Measurements from ENCODE around the gene MDGA2. TPM values are rescaled to one million over a fixed set of nuclear protein-coding genes. Genes with fewer than 3 reads are reported as not detected.

The MDGA2 gene
- total and polyA plus RNA-seq, 2 of the 13 experiments (the other 11 are each of a cell fraction or from before 2014, with no cell fraction given) = not detected

DNA sequence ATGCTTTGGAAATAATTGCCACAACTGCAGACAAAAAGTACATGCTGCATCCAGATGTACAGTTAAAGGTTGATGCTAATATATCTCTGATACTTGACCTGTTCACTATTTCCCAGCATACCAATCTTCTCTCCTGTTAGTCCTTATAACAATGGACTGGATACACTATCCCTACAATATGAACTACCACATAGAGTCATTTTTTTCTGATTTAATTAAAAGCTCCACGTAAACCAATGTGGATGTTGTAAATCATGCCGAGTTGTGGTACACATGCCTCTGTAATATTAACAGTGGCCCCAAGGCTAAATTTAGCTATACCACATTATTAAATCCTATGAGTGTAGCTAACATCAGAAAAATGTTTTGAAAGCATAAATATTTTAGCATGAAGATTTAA, 554.8 kb downstream of the MDGA2 start:
- ChIA-PET CTCF (ENCODE audit: low intra/inter-chr PET ratio, low total read pairs) (no interaction called here), POLR2A (no interaction called here)
- no peaks in the 10 kb centered on the region for H3K36me3 ChIP-seq (replicated peaks in 1 of 2; ENCODE audit: control insufficient read depth in 1 of 2, insufficient read depth in 2 of 2, low read length in 2 of 2)
- H3K9me3 ChIP-seq (ENCODE audit: low read length) = no peaks in the 10 kb centered on the region; the same call in 1 of the 2 replicates
- ATAC-seq = no peak
- no peak overlapping the region for H2AFZ ChIP-seq (ENCODE audit: low read length)
- in situ Hi-C loops (cut with HindIII; ENCODE audit: extremely low pct_ligation_motif_present, low pct_unique_long_range_greater_than_20kb) = no loop called here
- no TSS peak for BruUV-seq (replicated peaks)
- no peak overlapping the region for H3K4me3 ChIP-seq (replicated peaks in 1 of 3; ENCODE audit: insufficient read depth in 1 of 3, low read depth in 2 of 3, low read length in 3 of 3)
- WGBS (ENCODE audit: low lambda C conversion rate) = 2% methylated on average over 2 of the region's 2 CpGs
- no peaks in the 10 kb centered on the region for H3K79me2 ChIP-seq (ENCODE audit: insufficient read depth, low read length)
- H3K27me3 ChIP-seq (ENCODE audit: control insufficient read depth in 1 of 2, insufficient read depth in 2 of 2, low read length in 2 of 2) = no peaks in the 10 kb centered on the region
- no peak for FAIRE-seq
- no peak overlapping the region for H3K27ac ChIP-seq (ENCODE audit: extremely low read length, insufficient read depth, low read length)
- no peak for TF ChIP-seq KDM3A (CRISPR knock-in tag; IDR thresholded peaks at IDR 0.05; ENCODE audit: low read depth)
- no peak for TF ChIP-seq FOXK2 (IDR thresholded peaks at IDR 0.05)
- no peak for TF ChIP-seq SCMH1 (CRISPR knock-in tag; IDR thresholded peaks at IDR 0.05; ENCODE audit: borderline replicate concordance)
- TF ChIP-seq ZNF121 (CRISPR knock-in tag; IDR thresholded peaks at IDR 0.05) = no peak
- no peak for TF ChIP-seq MAFG (CRISPR knock-in tag; IDR thresholded peaks at IDR 0.05)
- TF ChIP-seq ZNF337 (CRISPR knock-in tag; IDR thresholded peaks at IDR 0.05; ENCODE audit: borderline replicate concordance, low read depth) = no peak
- TF ChIP-seq, protein P1, sequence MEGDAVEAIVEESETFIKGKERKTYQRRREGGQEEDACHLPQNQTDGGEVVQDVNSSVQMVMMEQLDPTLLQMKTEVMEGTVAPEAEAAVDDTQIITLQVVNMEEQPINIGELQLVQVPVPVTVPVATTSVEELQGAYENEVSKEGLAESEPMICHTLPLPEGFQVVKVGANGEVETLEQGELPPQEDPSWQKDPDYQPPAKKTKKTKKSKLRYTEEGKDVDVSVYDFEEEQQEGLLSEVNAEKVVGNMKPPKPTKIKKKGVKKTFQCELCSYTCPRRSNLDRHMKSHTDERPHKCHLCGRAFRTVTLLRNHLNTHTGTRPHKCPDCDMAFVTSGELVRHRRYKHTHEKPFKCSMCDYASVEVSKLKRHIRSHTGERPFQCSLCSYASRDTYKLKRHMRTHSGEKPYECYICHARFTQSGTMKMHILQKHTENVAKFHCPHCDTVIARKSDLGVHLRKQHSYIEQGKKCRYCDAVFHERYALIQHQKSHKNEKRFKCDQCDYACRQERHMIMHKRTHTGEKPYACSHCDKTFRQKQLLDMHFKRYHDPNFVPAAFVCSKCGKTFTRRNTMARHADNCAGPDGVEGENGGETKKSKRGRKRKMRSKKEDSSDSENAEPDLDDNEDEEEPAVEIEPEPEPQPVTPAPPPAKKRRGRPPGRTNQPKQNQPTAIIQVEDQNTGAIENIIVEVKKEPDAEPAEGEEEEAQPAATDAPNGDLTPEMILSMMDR (CRISPR knock-in tag; IDR thresholded peaks at IDR 0.05) = no peak
- no peak for TF ChIP-seq NFYC (CRISPR knock-in tag; IDR thresholded peaks at IDR 0.05)
- TF ChIP-seq, protein P2, sequence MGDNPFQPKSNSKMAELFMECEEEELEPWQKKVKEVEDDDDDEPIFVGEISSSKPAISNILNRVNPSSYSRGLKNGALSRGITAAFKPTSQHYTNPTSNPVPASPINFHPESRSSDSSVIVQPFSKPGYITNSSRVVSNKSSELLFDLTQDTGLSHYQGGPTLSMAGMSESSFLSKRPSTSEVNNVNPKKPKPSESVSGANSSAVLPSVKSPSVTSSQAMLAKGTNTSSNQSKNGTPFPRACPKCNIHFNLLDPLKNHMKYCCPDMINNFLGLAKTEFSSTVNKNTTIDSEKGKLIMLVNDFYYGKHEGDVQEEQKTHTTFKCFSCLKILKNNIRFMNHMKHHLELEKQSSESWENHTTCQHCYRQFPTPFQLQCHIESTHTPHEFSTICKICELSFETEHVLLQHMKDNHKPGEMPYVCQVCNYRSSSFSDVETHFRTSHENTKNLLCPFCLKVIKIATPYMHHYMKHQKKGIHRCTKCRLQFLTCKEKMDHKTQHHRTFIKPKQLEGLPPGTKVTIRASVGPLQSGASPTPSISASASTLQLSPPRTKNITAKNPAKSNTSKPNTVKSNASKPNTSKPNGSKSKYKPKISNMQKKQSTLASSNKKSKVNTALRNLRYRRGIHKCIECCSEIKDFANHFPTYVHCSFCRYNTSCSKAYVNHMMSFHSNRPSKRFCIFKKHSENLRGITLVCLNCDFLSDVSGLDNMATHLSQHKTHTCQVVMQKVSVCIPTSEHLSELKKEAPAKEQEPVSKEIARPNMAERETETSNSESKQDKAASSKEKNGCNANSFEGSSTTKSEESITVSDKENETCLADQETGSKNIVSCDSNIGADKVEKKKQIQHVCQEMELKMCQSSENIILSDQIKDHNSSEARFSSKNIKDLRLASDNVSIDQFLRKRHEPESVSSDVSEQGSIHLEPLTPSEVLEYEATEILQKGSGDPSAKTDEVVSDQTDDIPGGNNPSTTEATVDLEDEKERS (CRISPR knock-in tag; IDR thresholded peaks at IDR 0.05) = no peak
- no peak for TF ChIP-seq ZFYVE20 (CRISPR knock-in tag; IDR thresholded peaks at IDR 0.05; ENCODE audit: borderline replicate concordance, low read depth)
- no peak for TF ChIP-seq TGIF2 (CRISPR knock-in tag; IDR thresholded peaks at IDR 0.05)
- no peak for TF ChIP-seq MXD4 (CRISPR knock-in tag; IDR thresholded peaks at IDR 0.05)
- TF ChIP-seq ZNF234 (CRISPR knock-in tag; conservative IDR thresholded peaks at IDR 0.05) = no peak
- no peak overlapping the region for H3K4me2 ChIP-seq (ENCODE audit: low read depth, low read length)
- H4K20me1 ChIP-seq (ENCODE audit: insufficient read depth, low read length) = no peaks in the 10 kb centered on the region
- intact Hi-C loops (cut with micrococcal nuclease; ENCODE audit: unreplicated experiment) = no loop called here
- H3K9ac ChIP-seq (ENCODE audit: insufficient read depth, low read depth, low read length) = no peak overlapping the region
- H3K4me1 ChIP-seq (ENCODE audit: insufficient read depth, low read length) = no peaks in the 10 kb centered on the region
- DNase-seq (ENCODE audit: low spot score) = no peak

Measured in HepG2 (cell line).